Small intestine (tissue), 7 donors: Measurements from ENCODE around the gene SP4. TPM values are rescaled to one million over a fixed set of nuclear protein-coding genes. Genes with fewer than 3 reads are reported as not detected.

Experiments used
- DNase-seq, 2 donors: peaks; one replicate each; pipeline versions ENCODE4 v3.0.0 to v3.0.0-alpha.2; 2013
- FAIRE-seq: peaks from 2 replicates; lab custom pipeline; 2012; peaks lifted over from hg19 to GRCh38; lab: Jason Lieb, UNC
- H3K27ac ChIP-seq, 3 donors: one replicate each; pipeline ENCODE4 v1.5.1; 2013; ENCODE audit warnings: low read length in 2 of 3, mild to moderate bottlenecking in 2 of 3, control low read depth in 1 of 3, inconsistent platforms in 1 of 3, low read depth in 1 of 3, moderate library complexity in 1 of 3
- H3K27me3 ChIP-seq, 3 donors: one replicate each; pipeline ENCODE4 v1.6.1; 2013; ENCODE audit warnings: low read length in 3 of 3, inconsistent platforms in 1 of 3; ENCODE audit not compliant: control insufficient read depth in 3 of 3, insufficient read depth in 3 of 3
- H3K36me3 ChIP-seq, 3 donors: one replicate each; pipeline ENCODE4 v1.6.1; 2013; ENCODE audit warnings: low read length in 3 of 3, inconsistent platforms in 1 of 3, low read depth in 1 of 3, mild to moderate bottlenecking in 1 of 3, moderate library complexity in 1 of 3; ENCODE audit not compliant: control insufficient read depth in 3 of 3, insufficient read depth in 2 of 3
- H3K4me1 ChIP-seq, 3 donors: one replicate each; pipeline ENCODE4 v1.6.1; 2013; ENCODE audit warnings: low read length in 2 of 3, inconsistent platforms in 1 of 3, low read depth in 1 of 3, mild to moderate bottlenecking in 1 of 3, moderate library complexity in 1 of 3; ENCODE audit not compliant: control insufficient read depth in 3 of 3, insufficient read depth in 2 of 3
- H3K4me3 ChIP-seq, 3 donors: one replicate each; pipeline ENCODE4 v1.5.1; 2013; ENCODE audit warnings: low read length in 3 of 3, control low read depth in 1 of 3, inconsistent platforms in 1 of 3, low read depth in 1 of 3, mild to moderate bottlenecking in 1 of 3, moderate library complexity in 1 of 3
- H3K9me3 ChIP-seq, 2 donors: one replicate each; pipeline ENCODE4 v1.6.1; 2013; ENCODE audit warnings: low read depth in 1 of 2, low read length in 1 of 2; ENCODE audit not compliant: control insufficient read depth in 2 of 2, insufficient read depth in 1 of 2
- WGBS, 3 donors: extraction: QIAGEN DNeasy Blood & Tissue Kit; methylation state at CpG; one replicate each; pipeline ENCODE4 v1.1.7; 2013; 5-methylcytosine and 5-hydroxymethylcytosine counted together
- polyA plus RNA-seq, 4 donors: library from polyadenylated mRNA; stranded (reverse) in 3 of 4; unstranded in 1 of 4; fragments of 200-250 nt in 3 of 4; fragments of 120-200 nt in 1 of 4; gene quantifications; one replicate each; pipeline versions ENCODE4 v1.2.1 to v1.2.3, GENCODE V29; 2013
- donor health status: healthy with polysubstance abuse.
- donor health status: control.
- donor health status: control.
- donor health status: Bipolar disorder and iron deficiency.
- donor health status: healthy.

Gene SP4
- polyA plus RNA-seq, 4 donors, result 0.45 to 5.3 (median 1.2) TPM

DNA sequence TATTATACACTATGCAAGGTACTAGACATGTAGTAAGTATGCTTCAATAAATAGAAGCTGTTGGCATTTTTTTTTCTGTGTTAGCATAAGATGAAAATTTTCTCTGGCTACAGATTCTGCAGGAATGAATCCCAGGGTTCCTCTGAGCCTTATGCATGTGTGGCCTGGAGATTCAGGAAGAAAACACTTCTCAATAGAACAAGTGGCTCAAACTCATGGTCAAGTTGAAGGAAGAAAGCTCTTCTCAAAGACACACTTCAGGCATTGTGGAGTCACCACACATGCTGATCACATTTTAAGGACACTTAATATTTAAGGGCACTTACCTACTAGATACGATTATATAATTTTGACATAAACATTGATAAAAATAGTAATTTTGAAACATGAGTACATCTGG, 134.5 kb downstream of the SP4 start:
- Histone ChIP-seq H3K4me3 (no peak overlapping the region), H3K27ac (no peak overlapping the region), H3K9me3 (no peaks in the 10 kb centered on the region), H3K27me3 (no peaks in the 10 kb centered on the region), H3K4me1 (no peaks in the 10 kb centered on the region), H3K36me3 (no peaks in the 10 kb centered on the region)
- WGBS, 3 donors, result 84 to 95% (median 90%) methylated on average over 1 of the region's 1 CpG
- DNase-seq (no peak), FAIRE-seq (no peak)

Other genes with a start within 250 kb of the SP4 start
- gene DNAH11, start 115.0 kb downstream of the SP4 start, polyA plus RNA-seq, result under 1 TPM in 2 of 4 donors, not detected in 2; 0.24 to 0.33 TPM